IPS-18a (cell line): Measurements from ENCODE around the gene ANO2.
"Not testable (repeated sequence)": the region's sequence is repeated elsewhere in the genome, so short reads cannot be mapped to it uniquely, and the experiment has no call there.

Source experiments
- H3K27ac ChIP-seq: one replicate; pipeline ENCODE4 v1.5.1; 2013; ENCODE audit warnings: low read length
- H3K27me3 ChIP-seq: one replicate; pipeline ENCODE4 v1.6.1; 2013; ENCODE audit warnings: mild to moderate bottlenecking, low read length; ENCODE audit not compliant: control insufficient read depth, insufficient read depth
- H3K36me3 ChIP-seq: one replicate; pipeline ENCODE4 v1.6.1; 2013; ENCODE audit warnings: low read depth, low read length; ENCODE audit not compliant: control insufficient read depth
- H3K4me1 ChIP-seq: one replicate; pipeline ENCODE4 v1.6.1; 2013; ENCODE audit warnings: low read depth, low read length; ENCODE audit not compliant: control insufficient read depth
- H3K4me3 ChIP-seq: one replicate; pipeline ENCODE4 v1.5.1; 2013; ENCODE audit warnings: low read length
- H3K9ac ChIP-seq: one replicate; pipeline ENCODE4 v1.6.1; 2013; ENCODE audit warnings: mild to moderate bottlenecking, low read length, moderate library complexity
- H3K9me3 ChIP-seq: one replicate; pipeline ENCODE4 v1.6.1; 2013; ENCODE audit warnings: low read depth, low read length; ENCODE audit not compliant: control insufficient read depth

ANO2 gene

GRCh38 chr12:5682581-5682980, 262.5 kb downstream of the ANO2 start:
- H3K4me3 ChIP-seq = no peak overlapping the region
- H3K9ac ChIP-seq = no peak overlapping the region
- no peaks in the 10 kb centered on the region for H3K36me3 ChIP-seq
- no peaks in the 10 kb centered on the region for H3K4me1 ChIP-seq
- no peak overlapping the region for H3K27ac ChIP-seq
- no peaks in the 10 kb centered on the region for H3K9me3 ChIP-seq
- H3K27me3 ChIP-seq = no peaks in the 10 kb centered on the region

DNA sequence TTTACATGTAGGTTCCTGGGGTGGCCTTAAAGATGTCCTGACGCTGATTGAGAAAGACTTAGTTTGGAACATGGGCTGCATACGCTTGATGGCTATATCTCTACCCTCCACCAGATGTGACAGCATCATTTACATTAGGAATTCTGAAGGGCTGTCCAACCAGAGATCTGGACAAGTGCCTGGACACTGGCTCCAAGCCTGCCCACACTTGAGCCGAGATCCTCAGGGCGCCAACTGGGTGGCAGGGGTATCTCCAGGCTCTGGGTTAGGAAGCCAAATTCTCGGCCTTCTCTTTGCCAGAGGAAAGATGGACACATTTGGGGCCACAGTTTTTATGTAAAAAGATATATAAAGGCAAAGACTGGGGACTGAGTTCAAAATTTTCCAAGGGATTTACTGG, 266.9 kb downstream of the ANO2 start:
- Histone ChIP-seq H3K9ac (no peak overlapping the region), H3K4me3 (no peak overlapping the region), H3K9me3 (no peaks in the 10 kb centered on the region), H3K4me1 (no peaks in the 10 kb centered on the region), H3K27me3 (no peaks in the 10 kb centered on the region), H3K27ac (no peak overlapping the region), H3K36me3 (no peaks in the 10 kb centered on the region)

DNA sequence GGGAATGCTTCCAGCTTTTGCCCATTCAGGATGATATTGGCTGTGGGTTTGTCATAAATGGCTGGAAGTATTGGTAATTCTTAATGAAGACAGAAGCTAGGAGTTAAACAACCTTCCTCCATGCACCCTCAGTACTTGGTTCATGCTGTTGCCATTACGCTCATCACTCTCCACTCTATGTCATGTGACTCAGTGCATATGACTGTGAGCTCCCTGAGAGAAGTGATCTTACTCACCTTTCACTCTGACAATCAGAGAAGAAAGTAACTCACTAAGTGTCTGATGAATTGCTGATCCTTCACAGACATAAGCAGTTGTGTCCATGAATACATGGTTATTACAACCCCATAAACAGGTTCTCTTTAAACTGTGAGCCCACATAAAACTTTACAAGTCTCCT, 275.4 kb downstream of the ANO2 start:
- H3K9me3 ChIP-seq, H3K4me1 ChIP-seq, H3K4me3 ChIP-seq, H3K36me3 ChIP-seq, H3K27me3 ChIP-seq, H3K27ac ChIP-seq, H3K9ac ChIP-seq: not testable (repeated sequence)

GRCh38 chr12:5665615-5666014, 279.4 kb downstream of the ANO2 start:
- no peaks in the 10 kb centered on the region for H3K4me1 ChIP-seq
- H3K4me3 ChIP-seq = no peak overlapping the region
- H3K9me3 ChIP-seq = no peaks in the 10 kb centered on the region
- no peaks in the 10 kb centered on the region for H3K36me3 ChIP-seq
- H3K27ac ChIP-seq = no peak overlapping the region
- H3K9ac ChIP-seq = no peak overlapping the region
- no peaks in the 10 kb centered on the region for H3K27me3 ChIP-seq

GRCh38 chr12:5661811-5662210, 283.2 kb downstream of the ANO2 start:
- Histone ChIP-seq H3K4me1 (no peaks in the 10 kb centered on the region), H3K9ac (no peak overlapping the region), H3K36me3 (no peaks in the 10 kb centered on the region), H3K4me3 (no peak overlapping the region), H3K27ac (no peak overlapping the region), H3K9me3 (no peaks in the 10 kb centered on the region), H3K27me3 (no peaks in the 10 kb centered on the region)

GRCh38 chr12:5660238-5660637, 284.8 kb downstream of the ANO2 start:
- Histone ChIP-seq H3K4me1 (no peaks in the 10 kb centered on the region), H3K36me3 (no peaks in the 10 kb centered on the region), H3K27me3 (no peaks in the 10 kb centered on the region), H3K27ac (no peak overlapping the region), H3K9me3 (no peaks in the 10 kb centered on the region), H3K9ac (no peak overlapping the region), H3K4me3 (no peak overlapping the region)

- not testable (repeated sequence) for H3K27me3 ChIP-seq, H3K9ac ChIP-seq, H3K9me3 ChIP-seq, H3K4me1 ChIP-seq, H3K27ac ChIP-seq, H3K4me3 ChIP-seq, H3K36me3 ChIP-seq
Measured at GRCh38 chr12:5658339-5658941, 286.6 kb downstream of the ANO2 start.

DNA sequence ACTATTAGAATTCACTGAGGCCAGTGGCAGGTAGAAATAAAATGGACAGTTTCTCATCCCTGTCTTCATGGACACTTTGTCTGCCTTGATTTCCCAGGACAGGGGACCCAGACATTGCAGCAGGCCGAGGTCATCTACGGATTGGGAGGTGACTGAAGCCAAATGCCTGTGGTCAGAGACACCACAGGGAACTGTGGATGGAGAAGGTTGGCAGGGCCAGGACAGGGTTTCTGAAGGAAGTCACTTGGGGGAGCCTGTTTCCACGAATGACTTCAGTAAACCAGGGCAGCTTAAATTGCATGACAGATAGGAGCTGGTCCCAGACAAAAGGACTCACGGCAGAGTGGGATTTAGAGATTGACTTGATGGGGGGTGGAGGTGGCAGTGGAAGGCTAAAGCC, 288.2 kb downstream of the ANO2 start:
- Histone ChIP-seq H3K27ac (no peak overlapping the region), H3K4me1 (no peaks in the 10 kb centered on the region), H3K9me3 (no peaks in the 10 kb centered on the region), H3K9ac (no peak overlapping the region), H3K27me3 (no peaks in the 10 kb centered on the region), H3K36me3 (no peaks in the 10 kb centered on the region), H3K4me3 (no peak overlapping the region)

DNA sequence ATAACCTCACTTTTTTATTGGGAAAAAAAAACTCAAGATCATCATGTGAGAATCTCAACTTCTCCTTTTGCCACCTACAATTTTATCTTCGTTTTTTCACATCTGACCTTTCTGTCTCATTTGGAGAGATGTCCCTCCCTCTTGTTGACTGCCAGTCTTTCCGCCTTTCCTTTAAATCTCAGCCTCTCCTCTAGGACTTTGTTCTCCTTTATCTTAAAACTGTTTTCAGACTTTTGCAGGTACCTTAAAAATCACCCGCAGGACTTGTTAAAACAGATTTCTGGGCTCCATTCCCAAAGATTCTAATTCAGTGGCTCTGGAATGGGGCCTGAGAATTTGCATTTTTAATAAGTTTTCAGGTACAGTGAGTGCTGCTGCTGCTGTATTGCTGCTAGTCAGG, 289.9 kb downstream of the ANO2 start:
- H3K4me1 ChIP-seq = no peaks in the 10 kb centered on the region
- H3K36me3 ChIP-seq = no peaks in the 10 kb centered on the region
- no peak overlapping the region for H3K4me3 ChIP-seq
- H3K9me3 ChIP-seq = no peaks in the 10 kb centered on the region
- H3K9ac ChIP-seq = no peak overlapping the region
- no peaks in the 10 kb centered on the region for H3K27me3 ChIP-seq
- no peak overlapping the region for H3K27ac ChIP-seq

- Histone ChIP-seq H3K9me3 (no peaks in the 10 kb centered on the region), H3K27me3 (no peaks in the 10 kb centered on the region), H3K36me3 (no peaks in the 10 kb centered on the region), H3K27ac (no peak overlapping the region), H3K4me3 (no peak overlapping the region), H3K9ac (no peak overlapping the region), H3K4me1 (no peaks in the 10 kb centered on the region)
Measured at GRCh38 chr12:5654019-5654418, 291.0 kb downstream of the ANO2 start.

GRCh38 chr12:5650829-5651461, 294.1 kb downstream of the ANO2 start:
- no peak overlapping the region for H3K27ac ChIP-seq
- H3K36me3 ChIP-seq = no peaks in the 10 kb centered on the region
- H3K9ac ChIP-seq = no peak overlapping the region
- no peaks in the 10 kb centered on the region for H3K27me3 ChIP-seq
- H3K9me3 ChIP-seq = no peaks in the 10 kb centered on the region
- H3K4me1 ChIP-seq = peaks cover 7% of the 10 kb centered on the region
- no peak overlapping the region for H3K4me3 ChIP-seq

GRCh38 chr12:5650281-5650680, 294.8 kb downstream of the ANO2 start:
- Histone ChIP-seq H3K27ac (no peak overlapping the region), H3K36me3 (no peaks in the 10 kb centered on the region), H3K9ac (no peak overlapping the region), H3K27me3 (no peaks in the 10 kb centered on the region), H3K9me3 (no peaks in the 10 kb centered on the region), H3K4me3 (no peak overlapping the region), H3K4me1 (peaks cover 7% of the 10 kb centered on the region)
